ENCODE data around the gene APOBEC4. TPM values are rescaled to one million over a fixed set of nuclear protein-coding genes. Genes with fewer than 3 reads are reported as not detected.
A peak's percentile ranks its signal among the peaks of the same experiment; 100 is the strongest.

Gene APOBEC4
- total and polyA plus RNA-seq, 4 donors = 1.4 to 5.3 (median 3.1) TPM

DNA sequence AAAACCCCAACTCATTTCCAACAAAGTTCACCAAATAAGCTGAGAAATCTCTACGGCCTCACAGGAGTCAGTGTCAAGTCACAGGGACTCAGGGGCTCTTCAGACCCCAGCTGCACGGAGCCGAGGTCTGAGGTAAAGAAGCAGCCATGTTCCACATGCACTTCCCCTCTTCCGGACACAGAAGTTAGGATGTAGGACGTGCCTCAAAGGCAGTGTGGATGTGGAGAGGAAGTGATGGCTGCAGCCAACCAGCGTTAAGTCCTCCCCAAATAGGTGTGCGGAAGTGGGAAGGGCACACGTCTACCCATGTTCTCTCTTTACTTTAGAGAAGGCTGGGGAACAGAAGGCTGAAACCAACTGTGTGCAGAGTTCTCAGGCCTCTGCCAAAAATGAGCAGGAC is 48.3 kb downstream of the APOBEC4 start:
- no peak overlapping the region for H3K9ac ChIP-seq (ENCODE audit: insufficient read depth in 1 of 2, low read length in 2 of 2)
- no peaks in the 10 kb centered on the region for H3K27me3 ChIP-seq (ENCODE audit: control insufficient read depth in 3 of 3, insufficient read depth in 3 of 3, low read length in 2 of 3)
- peaks cover 0 to 2% (median 0%) of the 10 kb centered on the region in 4 donors for H3K9me3 ChIP-seq (ENCODE audit: control insufficient read depth in 4 of 4, insufficient read depth in 3 of 4, low read length in 3 of 4)
- peak overlapping the region in 1 of 2 donors; percentile 9 for H3K27ac ChIP-seq (ENCODE audit: low read depth in 1 of 2, low read length in 1 of 2)
- no peak overlapping the region for H3K4me3 ChIP-seq
- peaks cover 0 to 11% (median 0%) of the 10 kb centered on the region in 5 donors for H3K4me1 ChIP-seq (ENCODE audit: control insufficient read depth in 5 of 5, insufficient read depth in 5 of 5, low read length in 5 of 5)
- H3K36me3 ChIP-seq (ENCODE audit: control insufficient read depth in 4 of 4, insufficient read depth in 4 of 4, low read length in 4 of 4) = no peaks in the 10 kb centered on the region
- DNase-seq (no peak), ATAC-seq (ENCODE audit: insufficient read depth, low FRiP score) (peak; percentile 15)
- TF ChIP-seq, protein P1, sequence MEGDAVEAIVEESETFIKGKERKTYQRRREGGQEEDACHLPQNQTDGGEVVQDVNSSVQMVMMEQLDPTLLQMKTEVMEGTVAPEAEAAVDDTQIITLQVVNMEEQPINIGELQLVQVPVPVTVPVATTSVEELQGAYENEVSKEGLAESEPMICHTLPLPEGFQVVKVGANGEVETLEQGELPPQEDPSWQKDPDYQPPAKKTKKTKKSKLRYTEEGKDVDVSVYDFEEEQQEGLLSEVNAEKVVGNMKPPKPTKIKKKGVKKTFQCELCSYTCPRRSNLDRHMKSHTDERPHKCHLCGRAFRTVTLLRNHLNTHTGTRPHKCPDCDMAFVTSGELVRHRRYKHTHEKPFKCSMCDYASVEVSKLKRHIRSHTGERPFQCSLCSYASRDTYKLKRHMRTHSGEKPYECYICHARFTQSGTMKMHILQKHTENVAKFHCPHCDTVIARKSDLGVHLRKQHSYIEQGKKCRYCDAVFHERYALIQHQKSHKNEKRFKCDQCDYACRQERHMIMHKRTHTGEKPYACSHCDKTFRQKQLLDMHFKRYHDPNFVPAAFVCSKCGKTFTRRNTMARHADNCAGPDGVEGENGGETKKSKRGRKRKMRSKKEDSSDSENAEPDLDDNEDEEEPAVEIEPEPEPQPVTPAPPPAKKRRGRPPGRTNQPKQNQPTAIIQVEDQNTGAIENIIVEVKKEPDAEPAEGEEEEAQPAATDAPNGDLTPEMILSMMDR (IDR thresholded peaks at IDR 0.05; ENCODE audit: control extremely low read depth, extremely low read depth) = no peak
- 51 to 76% methylated on average over 8 of the region's 8 CpGs for WGBS, 2 donors

DNA sequence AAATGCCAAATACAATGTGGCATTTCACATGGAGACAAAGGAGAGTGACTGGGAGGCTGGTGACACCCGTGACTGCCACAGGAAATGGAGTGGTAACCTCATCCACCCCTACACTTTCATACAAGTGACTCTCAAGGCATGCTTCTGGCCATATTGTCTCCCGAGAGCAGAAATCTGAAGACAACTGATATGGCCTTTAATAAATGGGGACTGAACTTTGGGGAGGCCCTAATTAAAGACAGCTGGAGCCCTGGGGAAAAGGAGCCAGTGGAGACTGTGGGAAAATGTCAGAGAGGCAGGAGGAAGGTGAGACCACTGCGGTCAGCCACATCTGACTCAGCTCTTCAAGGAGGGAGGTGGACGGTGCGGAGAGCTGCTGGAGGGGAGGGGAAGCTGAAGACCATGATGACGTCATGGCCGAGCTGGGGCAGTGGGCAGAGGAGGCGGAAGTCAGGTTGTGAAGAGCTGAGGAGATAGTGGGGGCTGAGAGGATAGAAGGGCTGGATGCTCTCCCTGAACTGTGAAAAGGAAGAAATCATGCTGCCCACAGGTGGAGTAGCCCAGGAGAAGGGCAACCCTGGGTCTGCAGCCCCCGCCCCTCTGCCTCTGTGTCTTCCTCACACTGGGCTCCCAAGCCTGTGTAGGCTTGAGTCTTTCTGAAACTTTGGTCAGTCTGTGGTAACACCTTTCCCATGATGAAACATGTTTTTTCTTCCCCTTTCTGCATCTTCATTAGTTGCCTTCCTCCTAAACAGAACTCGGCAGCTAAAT is 48.9 kb downstream of the APOBEC4 start:
- H3K4me1 ChIP-seq (ENCODE audit: control insufficient read depth in 5 of 5, insufficient read depth in 5 of 5, low read length in 5 of 5) = peaks cover 0 to 7% (median 0%) of the 10 kb centered on the region in 5 donors
- no peaks in the 10 kb centered on the region for H3K27me3 ChIP-seq (ENCODE audit: control insufficient read depth in 3 of 3, insufficient read depth in 3 of 3, low read length in 2 of 3)
- TF ChIP-seq, protein P1 (IDR thresholded peaks at IDR 0.05; ENCODE audit: control extremely low read depth, extremely low read depth) = no peak
- ATAC-seq (ENCODE audit: insufficient read depth, low FRiP score) = no peak
- no peak overlapping the region for H3K9ac ChIP-seq (ENCODE audit: insufficient read depth in 1 of 2, low read length in 2 of 2)
- no peak overlapping the region for H3K4me3 ChIP-seq
- no peaks in the 10 kb centered on the region for H3K36me3 ChIP-seq (ENCODE audit: control insufficient read depth in 4 of 4, insufficient read depth in 4 of 4, low read length in 4 of 4)
- peak overlapping the region in 1 of 2 donors; percentile 77 for H3K27ac ChIP-seq (ENCODE audit: low read depth in 1 of 2, low read length in 1 of 2)
- peaks cover 0 to 2% (median 0%) of the 10 kb centered on the region in 4 donors for H3K9me3 ChIP-seq (ENCODE audit: control insufficient read depth in 4 of 4, insufficient read depth in 3 of 4, low read length in 3 of 4)
- WGBS, 2 donors = 42 to 54% methylated on average over 10 of the region's 10 CpGs
- DNase-seq = no peak

DNA sequence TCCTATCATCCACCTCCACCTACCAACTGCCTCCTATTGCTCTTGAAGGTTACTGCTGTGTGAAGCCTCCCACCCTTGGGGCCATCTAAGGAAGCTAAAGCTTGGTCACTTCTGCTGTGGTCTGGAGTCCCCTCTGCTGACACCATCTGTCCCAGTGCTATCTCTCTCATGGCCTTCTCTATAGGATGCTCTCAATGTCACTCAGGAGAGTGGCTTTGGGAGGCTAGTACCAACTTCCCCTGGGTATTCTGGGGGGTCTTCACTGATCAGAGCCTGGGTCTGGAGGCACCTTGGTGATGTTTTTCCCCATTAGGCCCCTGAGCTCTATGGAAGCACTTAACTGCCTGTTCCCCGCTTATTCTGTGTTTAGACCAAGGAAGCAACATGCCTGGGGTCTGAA is 50.6 kb downstream of the APOBEC4 start:
- Histone ChIP-seq H3K27ac (ENCODE audit: low read depth in 1 of 2, low read length in 1 of 2) (no peak overlapping the region), H3K4me3 (no peak overlapping the region), H3K27me3 (ENCODE audit: control insufficient read depth in 3 of 3, insufficient read depth in 3 of 3, low read length in 2 of 3) (no peaks in the 10 kb centered on the region), H3K4me1 (ENCODE audit: control insufficient read depth in 5 of 5, insufficient read depth in 5 of 5, low read length in 5 of 5) (peaks cover 0 to 10% (median 3%) of the 10 kb centered on the region in 5 donors), H3K36me3 (ENCODE audit: control insufficient read depth in 4 of 4, insufficient read depth in 4 of 4, low read length in 4 of 4) (no peaks in the 10 kb centered on the region), H3K9ac (ENCODE audit: insufficient read depth in 1 of 2, low read length in 2 of 2) (no peak overlapping the region), H3K9me3 (ENCODE audit: control insufficient read depth in 4 of 4, insufficient read depth in 3 of 4, low read length in 3 of 4) (peaks cover 0 to 2% (median 0%) of the 10 kb centered on the region in 4 donors)
- DNase-seq (no peak), ATAC-seq (ENCODE audit: insufficient read depth, low FRiP score) (no peak)
- 98 to 100% methylated on average over 1 of the region's 1 CpG for WGBS, 2 donors
- TF ChIP-seq, protein P1 (IDR thresholded peaks at IDR 0.05; ENCODE audit: control extremely low read depth, extremely low read depth) = no peak

All from lung (tissue), 12 donors.